Inferior parietal cortex (tissue), 1 donor: ENCODE data around the gene AGBL1.

Source experiments
- DNase-seq: peaks from one replicate; pipeline ENCODE4 v3.0.0-alpha.2; 2016; ENCODE audit errors: extremely low spot score

AGBL1 gene

GRCh38 chr15:86236356-86237110 lies 156.9 kb downstream of the AGBL1 start:
- no peak for DNase-seq

GRCh38 chr15:86237111-86237500 lies 157.4 kb downstream of the AGBL1 start:
- no peak for DNase-seq

DNA sequence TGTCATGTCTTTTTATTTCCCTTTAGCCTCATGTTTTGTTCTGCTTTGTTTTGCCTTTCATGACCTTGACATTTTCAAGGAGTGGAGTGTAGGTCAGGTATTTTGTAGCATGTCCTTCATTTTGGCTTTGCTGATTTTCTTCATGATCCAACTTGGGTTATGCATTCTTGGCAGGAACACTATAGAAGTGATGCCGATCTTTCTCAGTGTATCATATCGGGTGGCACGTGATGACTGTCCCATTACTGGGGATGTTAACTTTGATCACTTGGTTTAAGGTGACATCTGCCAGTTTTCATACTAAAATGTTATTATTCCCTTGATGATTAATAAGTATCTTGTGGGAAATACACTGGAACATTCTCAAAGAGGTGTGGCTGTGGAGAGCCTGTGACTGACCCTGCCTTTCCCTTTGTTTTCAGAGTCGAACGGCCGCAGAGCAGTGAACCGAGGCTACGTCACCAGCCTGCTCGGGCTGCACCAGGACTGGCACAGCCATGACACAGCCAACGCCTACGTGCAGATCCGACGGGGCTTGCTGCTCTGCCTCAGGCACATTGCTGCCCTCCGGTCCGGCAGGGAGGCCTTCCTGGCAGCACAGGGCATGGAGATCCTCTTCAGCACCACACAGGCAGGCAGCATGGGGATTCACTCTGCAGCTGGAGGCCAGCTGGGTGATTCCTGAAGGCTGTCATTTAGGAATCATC lies 167.7 kb downstream of the AGBL1 start:
- DNase-seq = no peak

DNA sequence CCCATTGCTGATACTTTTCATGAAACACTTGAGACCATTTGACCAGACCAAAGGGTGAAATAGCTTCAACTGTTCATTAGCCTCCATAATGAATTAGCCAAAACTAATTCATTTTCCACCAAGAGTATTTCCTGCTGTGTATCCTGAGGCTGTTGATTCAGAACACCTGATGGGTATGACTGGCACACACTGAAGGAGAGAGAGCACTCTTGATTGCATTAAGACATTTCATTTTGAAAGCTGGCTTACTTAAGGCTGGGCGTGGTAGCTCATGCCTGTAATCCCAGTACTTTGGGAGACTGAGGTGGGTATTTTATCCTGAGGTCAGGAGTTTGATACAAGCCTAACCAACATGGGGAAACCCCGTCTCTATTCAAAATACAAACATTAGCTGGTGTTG lies 175.6 kb downstream of the AGBL1 start:
- DNase-seq = no peak

DNA sequence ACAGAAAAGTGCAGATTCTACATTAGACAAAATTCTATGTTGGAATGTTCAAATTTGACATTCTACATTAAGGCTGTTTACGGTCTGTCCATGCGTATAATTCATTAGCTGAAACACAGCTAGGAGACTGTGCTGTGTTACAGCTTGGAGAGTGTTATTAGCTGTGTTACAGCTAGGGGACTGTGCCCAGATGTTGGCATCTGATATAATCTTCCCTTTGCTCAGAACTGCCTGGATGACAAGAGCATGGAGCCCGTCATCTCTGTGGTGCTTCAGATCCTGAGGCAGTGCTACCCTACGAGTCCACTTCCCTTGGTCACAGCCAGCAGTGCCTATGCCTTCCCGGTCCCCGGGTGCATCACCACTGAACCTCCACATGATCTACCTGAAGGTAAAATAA lies 177.0 kb downstream of the AGBL1 start:
- DNase-seq = no peak

DNA sequence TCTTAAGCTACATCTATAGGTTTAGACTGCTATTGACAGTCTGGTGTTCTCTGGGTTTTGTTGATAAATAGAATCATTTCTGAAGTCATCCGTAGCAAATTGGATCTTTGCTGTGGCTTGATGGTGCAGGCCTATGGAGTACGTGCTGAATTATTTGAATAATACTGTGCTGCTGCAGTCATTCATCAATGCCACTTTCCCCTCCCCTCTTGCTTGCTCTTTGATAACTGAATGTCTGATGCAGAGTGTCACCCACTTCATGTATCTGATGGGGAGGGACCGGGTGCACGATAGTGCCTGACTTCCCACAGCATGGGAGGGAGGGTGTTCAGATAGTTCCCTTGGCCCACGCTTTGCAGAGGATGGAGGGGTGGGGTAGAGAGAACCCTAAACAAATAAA lies 179.9 kb downstream of the AGBL1 start:
- no peak for DNase-seq

GRCh38 chr15:86263230-86263629 lies 183.6 kb downstream of the AGBL1 start:
- DNase-seq = no peak

GRCh38 chr15:86266896-86267484 lies 187.3 kb downstream of the AGBL1 start:
- DNase-seq = no peak

- DNase-seq = no peak
Measured at GRCh38 chr15:86267892-86268291, 188.2 kb downstream of the AGBL1 start.

- DNase-seq = no peak
Measured at GRCh38 chr15:86268558-86268957, 188.9 kb downstream of the AGBL1 start.

DNA sequence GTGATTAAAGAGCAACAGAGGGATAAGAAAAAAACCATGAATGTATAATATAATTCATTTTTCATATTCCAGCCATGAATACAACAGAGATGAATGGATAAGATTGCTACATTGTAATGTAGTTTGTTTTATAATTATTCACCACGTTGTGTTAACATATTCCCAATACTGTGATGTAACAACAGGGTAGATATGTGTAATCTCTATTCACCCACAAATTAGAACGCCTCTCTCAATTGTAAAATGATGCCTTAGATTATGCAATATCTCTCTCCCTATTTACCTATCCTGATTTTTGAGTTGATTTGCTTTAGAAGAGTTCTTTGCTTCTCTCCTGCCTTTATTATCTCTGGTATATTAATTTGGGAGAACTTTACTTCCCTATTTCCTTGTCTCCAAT lies 193.6 kb downstream of the AGBL1 start:
- DNase-seq = no peak

- no peak for DNase-seq
Measured at GRCh38 chr15:86275361-86275760, 195.7 kb downstream of the AGBL1 start.

DNA sequence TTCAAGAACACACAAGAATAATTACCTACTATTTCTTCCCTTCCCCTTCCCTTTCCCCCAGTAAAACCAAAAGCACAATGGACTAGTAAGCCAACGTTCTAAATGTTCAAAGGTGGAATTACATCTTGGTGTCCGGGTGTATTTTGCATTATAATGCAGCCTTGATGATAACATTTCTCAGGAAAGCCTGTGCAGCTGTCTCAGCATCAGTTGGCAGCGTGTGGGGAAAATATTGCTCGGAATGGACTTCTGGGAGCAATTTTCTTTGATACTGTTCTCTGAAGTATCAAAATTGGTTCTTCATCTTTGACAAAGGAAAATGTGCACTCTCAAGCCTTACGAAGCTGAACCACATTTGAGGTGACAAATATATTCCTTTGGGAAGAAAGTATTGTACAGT lies 198.9 kb downstream of the AGBL1 start:
- no peak for DNase-seq

- no peak for DNase-seq
Measured at GRCh38 chr15:86284635-86285034, 205.0 kb downstream of the AGBL1 start.

DNA sequence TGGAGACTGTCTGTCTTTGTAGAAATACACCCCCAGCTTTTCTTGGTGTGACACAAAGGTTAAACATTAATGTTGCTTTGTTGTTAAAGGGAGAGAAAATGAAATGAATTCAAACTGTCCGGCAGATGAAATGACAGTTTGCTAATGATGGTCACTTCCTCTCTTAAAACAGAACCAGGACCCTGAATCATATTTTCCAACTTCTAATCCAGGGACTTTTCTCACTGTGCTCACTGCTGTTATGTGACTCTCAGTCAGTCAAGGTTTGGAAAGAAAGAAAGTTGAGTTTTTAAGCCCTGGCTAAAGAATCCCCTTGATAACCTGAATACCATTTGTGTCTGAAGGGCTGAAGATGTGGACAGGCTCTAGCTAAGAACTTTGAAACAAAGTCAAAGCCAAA lies 215.8 kb downstream of the AGBL1 start:
- DNase-seq = no peak

DNA sequence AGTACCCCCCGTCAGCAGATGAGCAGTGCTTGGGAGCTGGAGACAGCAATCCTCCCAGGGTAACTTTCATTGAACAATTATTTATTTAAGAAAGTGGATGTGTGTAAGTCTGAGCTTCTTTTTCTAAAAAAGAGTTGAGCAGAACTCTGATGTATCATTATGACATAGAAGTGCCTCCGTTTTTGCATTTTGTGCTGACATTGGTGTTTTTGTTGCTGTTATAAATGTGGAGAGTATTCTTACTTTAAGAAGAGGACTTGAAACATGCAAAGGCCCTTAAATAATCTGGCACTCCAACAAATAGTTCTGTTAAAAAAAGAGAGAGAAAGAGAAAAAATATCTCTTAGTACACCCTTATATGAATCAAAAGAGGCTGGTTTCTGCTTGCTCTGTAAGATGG lies 217.1 kb downstream of the AGBL1 start:
- no peak for DNase-seq

- DNase-seq = no peak
Measured at GRCh38 chr15:86300390-86301125, 220.9 kb downstream of the AGBL1 start.

- DNase-seq = no peak
Measured at GRCh38 chr15:86311568-86312280, 232.1 kb downstream of the AGBL1 start.

DNA sequence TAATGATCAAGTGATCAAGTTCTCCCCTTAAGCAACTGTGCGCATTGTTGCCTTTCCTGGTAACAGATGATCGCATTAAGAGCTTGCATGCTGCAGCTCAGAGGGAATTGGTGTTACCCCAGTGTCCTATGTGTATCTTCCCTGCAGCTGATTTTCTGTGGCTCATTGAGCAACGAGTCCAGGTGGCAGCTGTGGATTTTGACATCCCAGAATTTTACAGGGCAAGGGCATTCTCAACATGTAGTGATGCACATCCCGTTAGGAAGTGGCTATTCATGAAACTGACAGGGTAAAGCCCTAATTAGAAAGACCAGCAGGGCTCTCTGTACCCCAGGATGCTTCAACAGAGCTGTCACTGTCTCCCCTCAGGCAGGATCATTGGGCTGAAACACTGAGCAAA lies 232.8 kb downstream of the AGBL1 start:
- no peak for DNase-seq

- no peak for DNase-seq
Measured at GRCh38 chr15:86316216-86316615, 236.5 kb downstream of the AGBL1 start.

DNA sequence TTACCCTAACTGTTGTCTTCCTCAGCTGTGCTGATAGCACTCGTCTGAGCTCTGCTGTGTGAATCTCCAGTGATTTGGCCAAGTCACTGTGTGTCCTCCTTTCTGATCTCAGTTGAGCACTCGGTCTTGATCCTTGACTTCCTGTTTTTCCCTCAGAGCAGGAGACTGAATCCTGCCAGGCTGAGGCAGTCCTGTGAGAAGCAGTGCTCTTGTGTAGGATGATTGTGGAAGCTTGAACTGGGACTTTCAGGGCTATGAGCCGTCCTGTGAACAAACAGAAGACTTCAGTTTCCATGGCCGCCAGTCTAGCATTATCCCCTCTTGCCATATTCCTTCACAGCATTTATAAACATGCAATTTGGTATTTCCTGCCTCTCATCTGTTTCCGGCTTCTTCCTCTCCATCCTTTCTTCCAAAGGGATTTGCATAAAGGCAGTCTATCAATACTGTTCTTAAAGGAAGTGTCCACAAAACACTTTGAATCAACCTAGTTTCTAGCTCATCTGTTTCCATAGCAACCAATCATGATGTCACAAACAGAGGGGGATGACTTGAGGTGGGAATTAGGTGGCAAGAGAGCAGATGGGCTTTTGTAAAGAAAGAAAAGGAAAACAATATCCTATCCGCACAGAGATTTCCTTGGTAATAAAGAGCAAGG lies 237.2 kb downstream of the AGBL1 start:
- DNase-seq = no peak
